Hepatocyte (in vitro differentiated cells): ENCODE data around the gene FGD5.

Experiments
- EZH2 ChIP-seq: fragments of 200-600 bp; sonication (generic); IDR thresholded peaks from 2 replicates; pipeline ENCODE4 v1.6.1; 2016; ENCODE audit warnings: antibody characterized with exemption, mild to moderate bottlenecking, borderline replicate concordance
- EZH2phosphoT487 ChIP-seq: fragments of 200-600 bp; sonication (generic); IDR thresholded peaks from one replicate; pipeline ENCODE4 v1.6.1; 2018; ENCODE audit warnings: antibody characterized with exemption, mild to moderate bottlenecking, low read depth, moderate library complexity; ENCODE audit not compliant: unreplicated experiment, severe bottlenecking
- TF ChIP-seq, protein P1 (sequence below): fragments of 200-600 bp; sonication (generic); IDR thresholded peaks from 2 replicates; pipeline ENCODE4 v1.5.1; 2016; ENCODE audit warnings: antibody characterized with exemption, mild to moderate bottlenecking; ENCODE audit not compliant: poor library complexity

GRCh38 chr3:14831916-14832450, 13.2 kb downstream of the FGD5 start:
- TF ChIP-seq, protein P1, sequence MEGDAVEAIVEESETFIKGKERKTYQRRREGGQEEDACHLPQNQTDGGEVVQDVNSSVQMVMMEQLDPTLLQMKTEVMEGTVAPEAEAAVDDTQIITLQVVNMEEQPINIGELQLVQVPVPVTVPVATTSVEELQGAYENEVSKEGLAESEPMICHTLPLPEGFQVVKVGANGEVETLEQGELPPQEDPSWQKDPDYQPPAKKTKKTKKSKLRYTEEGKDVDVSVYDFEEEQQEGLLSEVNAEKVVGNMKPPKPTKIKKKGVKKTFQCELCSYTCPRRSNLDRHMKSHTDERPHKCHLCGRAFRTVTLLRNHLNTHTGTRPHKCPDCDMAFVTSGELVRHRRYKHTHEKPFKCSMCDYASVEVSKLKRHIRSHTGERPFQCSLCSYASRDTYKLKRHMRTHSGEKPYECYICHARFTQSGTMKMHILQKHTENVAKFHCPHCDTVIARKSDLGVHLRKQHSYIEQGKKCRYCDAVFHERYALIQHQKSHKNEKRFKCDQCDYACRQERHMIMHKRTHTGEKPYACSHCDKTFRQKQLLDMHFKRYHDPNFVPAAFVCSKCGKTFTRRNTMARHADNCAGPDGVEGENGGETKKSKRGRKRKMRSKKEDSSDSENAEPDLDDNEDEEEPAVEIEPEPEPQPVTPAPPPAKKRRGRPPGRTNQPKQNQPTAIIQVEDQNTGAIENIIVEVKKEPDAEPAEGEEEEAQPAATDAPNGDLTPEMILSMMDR = no peak
- TF ChIP-seq EZH2 = no peak
- TF ChIP-seq EZH2phosphoT487 = no peak
